GM18867 (cell line): ENCODE data around the gene PAX6.

ENCODE experiments used
- ATAC-seq: cut with Tn5 transposase; IDR thresholded peaks from one replicate; pipeline ENCODE4 v1.9.1; 2021; ENCODE audit warnings: mild to moderate bottlenecking, moderate library complexity; ENCODE audit not compliant: unreplicated experiment

Gene PAX6

GRCh38 chr11:31822927-31823643 lies 12.0 kb upstream of the PAX6 start:
- ATAC-seq = no peak

GRCh38 chr11:31822175-31822926 lies 11.2 kb upstream of the PAX6 start:
- ATAC-seq = no peak

GRCh38 chr11:31821766-31822165 lies 10.6 kb upstream of the PAX6 start:
- no peak for ATAC-seq

- no peak for ATAC-seq
Measured at GRCh38 chr11:31821235-31821764, 10.2 kb upstream of the PAX6 start.

GRCh38 chr11:31820438-31820818 lies 9.3 kb upstream of the PAX6 start:
- ATAC-seq = no peak

- ATAC-seq = no peak
Measured at GRCh38 chr11:31819621-31820437, 8.7 kb upstream of the PAX6 start.

- no peak for ATAC-seq
Measured at GRCh38 chr11:31818874-31819331, 7.8 kb upstream of the PAX6 start.

- no peak for ATAC-seq
Measured at GRCh38 chr11:31818425-31818755, 7.3 kb upstream of the PAX6 start.

GRCh38 chr11:31817621-31818424 lies 6.7 kb upstream of the PAX6 start:
- no peak for ATAC-seq

- no peak for ATAC-seq
Measured at GRCh38 chr11:31817054-31817620, 6.0 kb upstream of the PAX6 start.

- no peak for ATAC-seq
Measured at GRCh38 chr11:31816468-31817053, 5.4 kb upstream of the PAX6 start.

- ATAC-seq = no peak
Measured at GRCh38 chr11:31815711-31816467, 4.8 kb upstream of the PAX6 start.

GRCh38 chr11:31814176-31814868 lies 3.2 kb upstream of the PAX6 start:
- ATAC-seq = no peak

GRCh38 chr11:31813391-31814175 lies 2.5 kb upstream of the PAX6 start:
- ATAC-seq = no peak

- ATAC-seq = no peak
Measured at GRCh38 chr11:31812383-31813381, 1.6 kb upstream of the PAX6 start.
